ENCODE results near the gene MZB1. TPM values are rescaled to one million over a fixed set of nuclear protein-coding genes. Genes with fewer than 3 reads are reported as not detected.

The MZB1 gene
- total RNA-seq, 4 donors from 2014 or later = 1.1 to 6.0 TPM; not detected in 2

- no peak overlapping the region for H3K4me3 ChIP-seq (replicated peaks in 1 of 3)
- no peaks in the 10 kb centered on the region for H3K9me3 ChIP-seq
- no peak for TF ChIP-seq POLR2A (IDR thresholded peaks at IDR 0.05)
- no peak for TF ChIP-seq CTCF (IDR thresholded peaks at IDR 0.05)
- no peaks in the 10 kb centered on the region for H3K36me3 ChIP-seq
- H3K27me3 ChIP-seq = no peaks in the 10 kb centered on the region
- 80 to 81% methylated on average over 9 of the region's 9 CpGs for WGBS, 2 donors
- intact Hi-C loops (cut with DNase I) = loop anchor here (10.0 kb wide), 1 partner anchor 345 kb away; no protein-coding TSS in a partner anchor
- H3K27ac ChIP-seq = no peak overlapping the region
- peaks cover 27 to 33% of the 10 kb centered on the region in 2 donors for H3K4me1 ChIP-seq
- no peak for DNase-seq
Measured at GRCh38 chr5:139419226-139420192, 29.8 kb upstream of the MZB1 start.

- DNase-seq = no peak
- Histone ChIP-seq H3K27ac (peak overlapping the region in 2 of 3 donors; percentile 47 to 57), H3K36me3 (no peaks in the 10 kb centered on the region), H3K4me3 (replicated peaks in 1 of 3) (no peak overlapping the region), H3K9me3 (no peaks in the 10 kb centered on the region), H3K27me3 (no peaks in the 10 kb centered on the region), H3K4me1 (peaks cover 27 to 33% of the 10 kb centered on the region in 2 donors)
- 90 to 93% methylated on average over 1 of the region's 1 CpG for whole genome bisulfite sequencing, 2 donors
- TF ChIP-seq CTCF (IDR thresholded peaks at IDR 0.05) = no peak
- no peak for TF ChIP-seq POLR2A (IDR thresholded peaks at IDR 0.05)
- intact Hi-C loops (cut with DNase I) = no loop called here
Measured at GRCh38 chr5:139418793-139419192, 29.1 kb upstream of the MZB1 start.

DNA sequence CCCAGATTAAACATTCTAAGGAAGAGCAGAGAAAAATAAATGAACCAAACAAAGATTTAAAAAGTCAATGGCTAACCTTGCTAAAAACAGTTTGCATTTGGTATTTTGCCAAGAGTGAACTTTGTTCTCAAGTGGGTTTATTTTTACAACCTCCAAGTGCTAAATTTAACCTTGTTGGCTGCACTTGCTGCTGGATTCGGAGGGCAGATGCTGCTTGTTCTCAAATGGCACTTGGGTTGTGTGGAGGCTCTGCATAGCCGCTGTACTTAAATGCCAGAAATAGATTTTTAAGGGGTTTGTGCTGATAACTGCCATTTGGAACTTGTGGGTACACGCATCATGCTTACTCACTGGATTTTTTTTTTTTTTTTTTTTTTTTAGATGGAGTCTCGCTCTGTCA lies 27.5 kb upstream of the MZB1 start:
- WGBS, 2 donors = 34 to 39% methylated on average over 4 of the region's 4 CpGs
- no peaks in the 10 kb centered on the region for H3K9me3 ChIP-seq
- peaks cover 27 to 33% of the 10 kb centered on the region in 2 donors for H3K4me1 ChIP-seq
- intact Hi-C loops (cut with DNase I) = no loop called here
- H3K27ac ChIP-seq = peak overlapping the region; percentile 47 to 67 (median 54)
- peak; percentile 79 to 83 for DNase-seq
- no peak overlapping the region for H3K4me3 ChIP-seq (replicated peaks in 1 of 3)
- no peaks in the 10 kb centered on the region for H3K27me3 ChIP-seq
- H3K36me3 ChIP-seq = no peaks in the 10 kb centered on the region
- TF ChIP-seq POLR2A (IDR thresholded peaks at IDR 0.05) = no peak

- H3K4me3 ChIP-seq (replicated peaks in 1 of 3) = no peak overlapping the region
- WGBS, 2 donors = 80% methylated on average over 9 of the region's 9 CpGs
- peak overlapping the region; percentile 47 to 67 (median 65) for H3K27ac ChIP-seq
- no peaks in the 10 kb centered on the region for H3K9me3 ChIP-seq
- H3K4me1 ChIP-seq = peaks cover 27 to 33% of the 10 kb centered on the region in 2 donors
- no peaks in the 10 kb centered on the region for H3K27me3 ChIP-seq
- TF ChIP-seq POLR2A (IDR thresholded peaks at IDR 0.05) (no peak), CTCF (IDR thresholded peaks at IDR 0.05) (no peak)
- intact Hi-C loops (cut with DNase I) = no loop called here
- no peaks in the 10 kb centered on the region for H3K36me3 ChIP-seq
- peak in 1 of 2 donors; percentile 10 for DNase-seq
Measured at GRCh38 chr5:139416651-139417050, 26.9 kb upstream of the MZB1 start.

DNA sequence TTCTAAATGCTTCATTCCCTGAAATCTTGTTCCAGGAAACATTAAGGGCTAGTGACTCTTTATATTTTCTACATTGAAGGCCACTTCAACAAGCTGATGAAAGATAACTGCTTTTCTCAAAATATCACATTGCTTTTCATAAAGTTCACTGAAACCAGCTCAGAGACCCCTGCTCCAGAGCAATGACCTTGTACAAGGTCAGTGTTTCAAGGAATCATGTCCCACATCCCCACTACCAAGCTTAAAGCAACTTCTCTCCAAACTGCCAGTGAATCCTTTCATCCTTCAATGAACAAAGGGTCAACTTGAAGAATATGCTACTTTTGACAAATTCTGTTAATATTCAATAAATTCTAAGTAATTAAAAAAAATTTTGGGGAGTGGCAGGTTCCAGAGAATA lies 26.2 kb upstream of the MZB1 start:
- H3K36me3 ChIP-seq = no peaks in the 10 kb centered on the region
- intact Hi-C loops (cut with DNase I) = no loop called here
- H3K4me1 ChIP-seq = peaks cover 27 to 33% of the 10 kb centered on the region in 2 donors

More for the DNA sequence above, 26.2 kb upstream of the MZB1 start:
- DNase-seq = no peak
- TF ChIP-seq POLR2A (IDR thresholded peaks at IDR 0.05) (no peak), CTCF (IDR thresholded peaks at IDR 0.05) (no peak)
- H3K27ac ChIP-seq = peak overlapping the region; percentile 47 to 65 (median 56)
- H3K27me3 ChIP-seq = no peaks in the 10 kb centered on the region
- H3K4me3 ChIP-seq (replicated peaks in 1 of 3) = no peak overlapping the region
- H3K9me3 ChIP-seq = no peaks in the 10 kb centered on the region

All from thyroid gland (tissue), 4 donors.